Ovary (tissue), 9 donors: ENCODE measurements around the gene MCCC2. TPM values are rescaled to one million over a fixed set of nuclear protein-coding genes. Genes with fewer than 3 reads are reported as not detected.

Experiments used
- DNase-seq, 5 donors: peaks; one replicate each; pipeline ENCODE4 v3.0.0-alpha.2; 2019 to 2020
- H3K27ac ChIP-seq, 2 donors: fragments of 200-600 bp; one replicate each; pipeline versions ENCODE4 v1.5.1 to v1.8.0; 2019 to 2022
- H3K27me3 ChIP-seq: fragments of 200-600 bp; one replicate; pipeline ENCODE4 v1.8.0; 2022
- H3K36me3 ChIP-seq: fragments of 200-600 bp; sonication (generic); one replicate; pipeline ENCODE4 v1.5.1; 2019
- H3K4me1 ChIP-seq: one replicate; pipeline ENCODE4 v1.8.1; 2013; ENCODE audit warnings: mild to moderate bottlenecking, moderate library complexity; ENCODE audit not compliant: insufficient read depth
- H3K4me3 ChIP-seq: fragments of 200-600 bp; sonication (generic); one replicate; pipeline ENCODE4 v1.5.1; 2017
- H3K9me3 ChIP-seq, 2 donors: fragments of 200-600 bp in 1 of 2; sonication (generic) in 1 of 2; one replicate each; pipeline versions ENCODE4 v1.5.1 to v1.8.1; 2013 to 2019; ENCODE audit warnings: mild to moderate bottlenecking in 1 of 2, moderate library complexity in 1 of 2
- CTCF ChIP-seq, 3 donors: fragments of 450-650 bp in 2 of 3; fragments of 200-600 bp in 1 of 3; IDR thresholded peaks; one replicate each; pipeline versions ENCODE4 v1.5.1 to v1.8.0; 2016 to 2022; ENCODE audit warnings: antibody characterized with exemption in 3 of 3, mild to moderate bottlenecking in 1 of 3
- EP300 ChIP-seq: sonication (generic); formaldehyde crosslinking; IDR thresholded peaks from one replicate; pipeline ENCODE4 v1.6.1; 2017; ENCODE audit warnings: antibody characterized with exemption
- POLR2A ChIP-seq: fragments of 450-650 bp; IDR thresholded peaks from one replicate; pipeline ENCODE4 v1.6.1; 2017; ENCODE audit warnings: antibody characterized with exemption, mild to moderate bottlenecking, moderate library complexity
- WGBS, 3 donors: extraction: QIAGEN DNeasy Blood & Tissue Kit in 1 of 3; methylation state at CpG; one replicate each; pipeline versions ENCODE4 v1.1.5 to v1.1.7; 2013 to 2017; 5-methylcytosine and 5-hydroxymethylcytosine counted together
- intact Hi-C, 4 donors: fragments of 100-400 bp; cut with DNase I; formaldehyde crosslinking; loops; one replicate each; pipeline versions ENCODE4 v1.11.0 to v1.15.1; 2022 to 2023
- polyA plus RNA-seq, 2 donors: library from polyadenylated mRNA; stranded (reverse); fragments of 200-250 nt in 1 of 2; fragments of 350-450 nt in 1 of 2; fragmentation: Illumina TruSeq in 1 of 2; extraction: RNeasy Lipid Tissue Mini Kit (QIAGEN cat#74804) in 1 of 2; gene quantifications; one replicate each; pipeline ENCODE4 v1.2.3, GENCODE V29; 2013 to 2014
- total RNA-seq, 7 donors: library from RNA; depleted of rRNA in 2 of 7; stranded (reverse); fragments of >200 nt in 2 of 7; fragmentation: NEBNext Ultra II Directional in 3 of 7; extraction: Animal tissue kit (Norgen Biotek cat#: 25700) in 3 of 7; gene quantifications; one replicate each; pipeline versions ENCODE4 v1.1.0 to v1.2.4, GENCODE V29; 2016 to 2023
- donor health status: DM: no; HTN: no; CAD: no; lungs with moderate emphysema.
- donor health status: DM: no; HTN: no; CAD: no.
- donor health status: Bipolar disorder and iron deficiency.
- donor health status: DM: yes; HTN: yes; CAD: no.
- donor health status: DM: no; HTN: no; CAD: no.
- donor health status: DM: yes; HTN: yes; CAD: no.

Gene MCCC2
- total and polyA plus RNA-seq, 9 donors: 15.8 to 59.6 (median 27.0) TPM

- Histone ChIP-seq H3K27me3 (no peaks in the 10 kb centered on the region), H3K4me1 (no peaks in the 10 kb centered on the region), H3K36me3 (no peaks in the 10 kb centered on the region), H3K4me3 (no peak overlapping the region), H3K9me3 (no peaks in the 10 kb centered on the region), H3K27ac (no peak overlapping the region)
- TF ChIP-seq POLR2A: no peak
- TF ChIP-seq EP300: no peak
- no peak for TF ChIP-seq CTCF (IDR thresholded peaks at IDR 0.05)
- WGBS, 3 donors: 95 to 97% (median 96%) methylated on average over 10 of the region's 10 CpGs
- DNase-seq: no peak
- intact Hi-C loops: no loop called here
These were observed 36.2 kb downstream of the MCCC2 start for GRCh38 chr5:71623221-71623794.

GRCh38 chr5:71629950-71630349, 42.8 kb downstream of the MCCC2 start:
- Histone ChIP-seq H3K9me3 (no peaks in the 10 kb centered on the region), H3K4me1 (no peaks in the 10 kb centered on the region), H3K27ac (no peak overlapping the region), H3K27me3 (no peaks in the 10 kb centered on the region), H3K36me3 (no peaks in the 10 kb centered on the region), H3K4me3 (no peak overlapping the region)
- intact Hi-C loops: no loop called here
- no peak for DNase-seq
- 71 to 76% (median 75%) methylated on average over 6 of the region's 6 CpGs for WGBS, 3 donors
- TF ChIP-seq CTCF (IDR thresholded peaks at IDR 0.05): no peak
- no peak for TF ChIP-seq EP300
- TF ChIP-seq POLR2A: no peak

- no peak for DNase-seq
- Histone ChIP-seq H3K4me3 (no peak overlapping the region), H3K9me3 (no peaks in the 10 kb centered on the region), H3K27me3 (no peaks in the 10 kb centered on the region), H3K36me3 (no peaks in the 10 kb centered on the region), H3K4me1 (no peaks in the 10 kb centered on the region), H3K27ac (no peak overlapping the region)
- intact Hi-C loops: no loop called here
- 58 to 75% (median 67%) methylated on average over 4 of the region's 4 CpGs for WGBS, 3 donors
- TF ChIP-seq POLR2A (no peak), EP300 (no peak), CTCF (IDR thresholded peaks at IDR 0.05) (no peak)
These were observed 43.9 kb downstream of the MCCC2 start for GRCh38 chr5:71631070-71631469.

GRCh38 chr5:71632168-71632567, 45.0 kb downstream of the MCCC2 start:
- no peaks in the 10 kb centered on the region for H3K27me3 ChIP-seq
- H3K4me3 ChIP-seq: no peak overlapping the region
- DNase-seq: no peak
- 57 to 85% (median 73%) methylated on average over 3 of the region's 3 CpGs for WGBS, 3 donors
- no peaks in the 10 kb centered on the region for H3K9me3 ChIP-seq
- TF ChIP-seq EP300 (no peak), POLR2A (no peak), CTCF (IDR thresholded peaks at IDR 0.05) (no peak)
- H3K4me1 ChIP-seq: no peaks in the 10 kb centered on the region
- intact Hi-C loops: no loop called here
- H3K27ac ChIP-seq: no peak overlapping the region
- H3K36me3 ChIP-seq: no peaks in the 10 kb centered on the region
